Activated CD4-positive, alpha-beta T cell treated with anti-CD3 and anti-CD28 coated beads for 24 hours (primary cell): ENCODE data around the gene AFF3.

Experiments
- DNase-seq, 2 donors: peaks; one replicate each; pipeline ENCODE4 v3.0.0-alpha.2; 2020; ENCODE audit warnings: low read depth in 2 of 2

The AFF3 gene

DNA sequence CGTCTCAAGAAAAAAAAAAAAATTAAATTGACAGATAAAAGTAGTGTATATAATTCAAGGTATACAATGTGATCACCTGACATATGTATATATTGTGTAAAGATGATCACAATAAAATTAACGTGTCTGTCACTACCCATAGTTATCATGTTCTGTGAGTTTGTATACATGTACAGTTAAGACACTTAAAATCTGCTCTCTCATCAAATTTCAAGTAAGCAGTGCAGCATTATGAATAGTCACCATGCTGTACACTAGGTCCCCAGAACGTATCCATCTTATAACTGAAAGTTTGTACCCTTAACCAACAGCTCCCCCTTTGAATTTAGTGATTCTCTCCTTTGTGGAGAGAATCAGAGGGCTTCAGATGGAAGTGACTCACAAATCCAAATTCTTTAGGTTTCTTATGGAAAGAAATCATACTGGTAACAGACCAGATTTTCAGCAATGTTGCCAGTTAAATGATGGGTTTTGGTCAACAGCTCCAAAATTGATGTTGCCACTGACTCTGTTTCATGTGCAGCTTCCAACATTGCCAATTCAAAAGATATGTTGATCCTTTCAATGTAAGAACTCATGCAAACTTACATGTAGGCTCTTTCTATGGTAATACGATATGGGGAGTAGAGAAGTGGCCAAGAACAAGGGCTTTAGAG is 281.5 kb downstream of the AFF3 start:
- DNase-seq: no peak

DNA sequence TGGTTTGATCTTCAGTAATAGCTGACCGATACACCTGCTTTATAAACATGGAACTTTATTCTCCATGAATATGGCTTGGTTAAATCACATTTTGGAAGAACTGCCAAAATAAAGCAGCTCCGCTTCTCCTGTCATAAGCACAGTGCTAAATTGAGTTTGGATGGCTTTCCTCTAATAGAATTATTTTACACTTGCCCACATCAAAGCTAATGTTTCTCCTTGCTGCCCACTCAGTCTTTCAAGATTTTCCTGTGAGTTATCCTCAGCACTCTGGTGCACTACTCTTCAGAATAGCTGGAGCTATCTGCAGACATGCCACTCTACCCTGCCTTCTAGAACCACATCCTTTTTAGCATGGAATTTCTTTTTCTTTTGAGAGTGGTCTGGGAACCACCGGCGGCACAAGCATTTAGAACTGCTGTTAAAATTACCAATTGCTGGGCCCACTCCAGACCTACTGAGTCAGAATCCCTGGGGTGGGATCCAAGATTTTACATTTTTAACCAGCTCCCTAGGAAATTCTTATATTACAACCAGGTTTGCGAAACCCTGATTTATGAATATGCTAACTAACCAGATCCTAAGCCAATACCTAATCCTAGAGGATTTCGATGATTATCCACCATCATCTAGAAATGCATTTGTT is 283.3 kb downstream of the AFF3 start:
- no peak for DNase-seq

DNA sequence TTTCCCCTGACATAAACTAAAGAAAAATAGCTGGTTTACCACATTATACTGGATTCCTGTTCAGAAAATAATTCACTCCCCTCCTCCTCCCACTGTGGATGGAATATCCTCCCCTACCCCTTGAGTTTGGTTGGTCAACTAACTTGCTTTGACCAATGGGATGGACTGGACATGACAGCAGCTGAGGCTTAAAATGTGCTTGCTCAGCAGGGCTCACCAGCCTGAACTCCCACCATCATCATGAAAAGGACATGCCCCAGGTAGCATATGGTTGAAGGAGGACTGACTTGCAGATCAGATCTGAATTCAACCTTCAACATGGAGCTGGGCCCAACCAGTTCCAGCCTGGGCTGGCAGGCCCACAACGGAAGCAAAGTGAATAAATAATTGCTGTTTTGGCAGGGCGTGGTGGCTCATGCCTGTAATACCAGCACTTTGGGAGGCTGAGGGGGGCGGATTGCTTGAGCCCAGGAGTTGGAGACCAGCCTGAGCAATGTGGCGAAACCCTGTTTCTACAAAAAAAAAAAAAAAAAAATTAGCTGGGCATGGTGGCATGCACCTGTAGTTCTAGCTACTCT is 284.4 kb downstream of the AFF3 start:
- DNase-seq: no peak

DNA sequence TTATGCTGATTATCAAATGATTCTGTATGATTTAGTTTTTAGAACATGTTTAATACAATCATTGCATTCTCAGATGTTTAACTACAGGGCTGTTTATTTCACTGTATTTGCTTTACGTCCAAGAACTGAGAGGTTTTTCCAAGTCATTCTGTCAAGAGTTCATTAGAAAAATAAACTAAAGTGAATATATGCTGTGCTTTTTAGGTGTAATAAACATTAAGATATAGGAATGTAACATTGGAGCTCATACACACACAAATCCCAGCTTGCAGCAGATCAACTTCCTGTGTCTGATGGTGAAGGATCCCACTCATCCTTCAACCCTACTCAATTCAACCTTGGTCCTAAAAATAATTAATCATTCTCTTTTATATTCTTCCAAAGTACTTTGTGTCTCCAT is 285.0 kb downstream of the AFF3 start:
- no peak for DNase-seq

GRCh38 chr2:99856119-99856518 is 286.3 kb downstream of the AFF3 start:
- DNase-seq: no peak

- DNase-seq: no peak
Observed at GRCh38 chr2:99854236-99854852, 288.0 kb downstream of the AFF3 start.

DNA sequence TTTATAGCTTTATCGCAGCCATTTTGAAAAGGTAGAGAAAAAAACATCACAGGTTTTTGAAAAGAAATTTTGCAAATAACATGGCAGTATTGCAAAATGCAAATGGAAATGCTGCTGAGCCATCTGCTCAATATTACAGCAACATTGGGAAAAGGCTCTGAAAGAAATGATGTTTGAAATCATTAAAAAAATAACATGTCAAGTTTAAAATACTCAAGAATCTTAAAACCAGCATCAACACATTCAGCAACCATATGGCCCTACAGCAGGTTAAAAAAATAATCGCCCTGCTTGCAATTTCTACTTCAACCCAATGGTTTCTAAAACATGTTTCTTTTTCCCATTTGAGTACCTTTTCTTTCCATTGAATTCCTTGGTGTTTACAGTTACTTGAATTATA is 289.4 kb downstream of the AFF3 start:
- no peak for DNase-seq

- no peak for DNase-seq
Observed at GRCh38 chr2:99852376-99852934, 289.9 kb downstream of the AFF3 start.

- DNase-seq: no peak
Observed at GRCh38 chr2:99851811-99852210, 290.6 kb downstream of the AFF3 start.

DNA sequence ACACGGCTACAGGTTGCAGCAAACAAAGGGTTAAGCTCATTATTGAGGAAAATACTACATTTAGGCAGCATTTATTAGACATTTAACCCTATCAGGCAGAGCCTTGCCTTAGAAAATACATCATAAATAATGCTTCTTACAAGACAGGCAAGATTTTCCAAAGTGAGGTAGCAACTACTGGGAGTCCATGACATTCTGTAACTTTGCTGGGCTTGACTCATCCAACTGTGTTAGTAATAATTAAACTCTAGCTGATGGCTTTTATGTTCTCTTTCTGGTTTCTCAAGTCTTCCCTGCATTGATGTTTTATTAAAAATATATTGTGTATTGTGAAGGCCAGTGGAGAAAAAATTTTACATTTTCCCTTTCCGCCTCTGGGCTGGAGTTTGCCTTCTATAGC is 291.3 kb downstream of the AFF3 start:
- DNase-seq: no peak

- no peak for DNase-seq
Observed at GRCh38 chr2:99850084-99850710, 292.2 kb downstream of the AFF3 start.

- DNase-seq: no peak
Observed at GRCh38 chr2:99846462-99847107, 295.8 kb downstream of the AFF3 start.

DNA sequence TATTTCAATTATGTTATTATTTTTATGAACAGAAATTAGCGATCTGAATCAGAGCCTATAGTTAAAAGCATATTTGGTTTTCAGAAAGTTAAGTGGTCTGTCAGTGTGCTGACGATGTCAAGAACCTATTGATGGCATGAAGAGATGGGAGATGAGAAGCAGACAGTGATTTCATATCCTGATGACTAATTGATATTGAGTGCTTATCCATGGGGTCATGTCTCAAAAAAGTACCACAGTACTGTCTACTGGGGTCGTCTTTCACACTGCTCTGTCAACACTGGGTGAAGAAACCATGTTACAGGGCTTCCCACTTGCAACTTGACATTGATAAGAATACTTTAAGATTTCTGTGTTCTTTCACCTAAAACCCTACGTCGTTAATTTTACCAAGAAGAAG is 297.1 kb downstream of the AFF3 start:
- DNase-seq: no peak

DNA sequence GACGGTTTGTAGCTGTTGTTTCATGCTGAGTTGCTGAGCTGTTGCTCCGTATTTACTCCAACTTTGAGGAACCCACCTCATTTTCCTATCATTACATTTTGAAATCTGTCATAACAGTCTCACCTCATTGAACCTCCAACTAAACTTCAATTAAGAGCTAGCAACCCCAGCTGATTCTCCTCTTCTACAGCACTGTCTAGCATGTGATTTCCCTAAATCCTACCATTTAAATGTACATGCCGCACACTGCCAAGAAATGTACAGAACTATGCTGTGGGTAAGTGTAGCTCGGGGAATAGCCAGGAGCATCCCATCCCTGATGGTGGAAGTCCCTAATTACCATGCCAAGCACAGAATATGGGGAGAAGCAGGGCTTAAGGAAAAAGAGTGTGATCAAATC is 299.9 kb downstream of the AFF3 start:
- no peak for DNase-seq

GRCh38 chr2:99841749-99842148 is 300.6 kb downstream of the AFF3 start:
- DNase-seq: no peak

DNA sequence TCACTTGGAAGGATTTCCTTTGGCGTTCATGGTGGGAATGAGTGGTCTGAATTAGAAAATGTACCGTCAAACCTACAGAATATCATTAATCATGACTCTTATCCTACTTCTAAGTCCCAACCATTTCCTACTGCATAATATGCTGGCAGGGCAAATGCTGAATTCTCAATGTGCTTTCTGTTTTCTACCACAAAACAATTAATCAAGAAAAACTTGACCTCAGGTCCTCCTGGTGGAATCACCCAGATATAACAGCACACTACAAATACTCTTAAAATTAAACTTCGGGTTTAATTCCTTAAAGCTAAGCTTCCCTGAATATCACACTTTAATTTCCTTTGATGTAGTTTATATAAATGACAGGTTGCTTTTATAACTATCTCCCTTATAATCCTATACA is 301.6 kb downstream of the AFF3 start:
- no peak for DNase-seq

DNA sequence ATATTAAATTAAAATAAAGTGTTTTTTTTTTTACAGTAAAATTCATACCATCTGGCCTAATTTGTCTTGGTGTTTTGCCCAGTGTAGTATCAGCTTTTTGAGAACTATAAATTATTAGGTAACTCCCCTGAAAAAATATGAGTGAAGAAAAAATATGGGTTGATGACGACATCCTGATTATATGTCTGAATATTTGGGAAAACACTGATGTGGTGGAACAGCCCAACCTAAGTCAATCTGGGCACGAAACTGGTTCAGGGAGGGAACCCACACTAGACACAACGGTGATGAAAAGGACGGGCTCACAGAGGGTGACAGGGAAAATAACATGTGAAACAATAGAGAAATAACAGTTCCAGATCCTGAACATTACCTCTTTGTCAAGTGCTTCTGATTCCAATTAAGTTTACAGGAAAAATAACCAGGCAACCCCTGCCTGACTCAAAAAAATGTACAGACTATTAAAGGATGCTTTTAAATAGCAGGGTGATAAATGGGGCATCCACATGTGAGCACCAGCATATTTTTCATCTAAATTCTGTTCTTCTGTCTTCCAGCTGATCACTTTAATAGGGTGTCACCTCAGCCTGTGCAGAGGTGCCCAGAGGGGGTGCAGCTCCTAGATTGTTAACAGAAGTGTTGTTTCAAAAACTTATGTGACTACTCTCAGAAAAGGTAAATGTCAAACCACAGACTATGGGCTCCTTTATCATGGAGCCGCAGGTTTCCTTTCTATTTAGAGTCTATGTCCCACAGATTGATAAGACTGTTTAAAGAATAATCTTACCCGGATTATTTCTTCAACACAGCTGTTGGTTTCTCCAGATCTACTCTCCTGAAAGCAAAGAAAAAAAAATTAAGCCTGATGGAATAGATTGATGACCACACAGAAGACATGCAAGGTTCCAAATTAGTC is 305.4 kb downstream of the AFF3 start:
- DNase-seq: no peak

DNA sequence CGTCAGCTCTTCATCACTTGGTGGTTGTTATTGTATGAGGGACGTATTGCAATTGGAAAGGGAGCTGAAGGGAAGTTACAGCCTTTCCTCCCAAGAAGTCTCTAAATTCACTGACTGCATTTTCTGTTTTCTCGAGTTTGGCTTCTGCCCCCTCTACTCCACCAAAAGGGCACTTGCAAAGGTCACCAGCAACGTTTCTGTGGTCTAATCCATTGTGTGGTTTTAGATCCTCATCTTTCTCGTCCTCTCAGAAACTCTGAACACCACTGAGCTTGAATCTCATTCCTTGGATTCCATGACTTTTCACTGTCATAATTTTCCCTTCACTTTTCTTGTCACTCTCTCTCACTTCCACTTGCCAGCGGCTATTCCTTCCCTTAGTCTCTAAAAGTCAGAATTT is 308.0 kb downstream of the AFF3 start:
- no peak for DNase-seq

- no peak for DNase-seq
Observed at GRCh38 chr2:99833586-99834201, 308.7 kb downstream of the AFF3 start.

GRCh38 chr2:99832926-99833325 is 309.5 kb downstream of the AFF3 start:
- no peak for DNase-seq
